GM12878 (cell line): ENCODE data around the gene TACC2.

ENCODE experiments used
- E2F4 ChIP-seq: IDR thresholded peaks from 2 replicates; pipeline ENCODE4 v1.6.1; 2012; ENCODE audit warnings: low read depth, low read length, improper control_type of control experiment
- EP300 ChIP-seq, 2 experiments: fragments of 150-350 bp in 1 of 2; IDR thresholded peaks; 2 replicates each; pipeline ENCODE4 v1.6.1; 2011 to 2012; ENCODE audit warnings: low read depth in 2 of 2, low read length in 2 of 2, borderline replicate concordance in 1 of 2, improper control_type of control experiment in 1 of 2, inconsistent platforms in 1 of 2; ENCODE audit not compliant: control insufficient read depth in 1 of 2
- EZH2 ChIP-seq: IDR thresholded peaks from 2 replicates; pipeline ENCODE4 v1.6.1; 2012; ENCODE audit warnings: low read depth, mild to moderate bottlenecking, control low read depth, inconsistent platforms, low read length, borderline replicate concordance; ENCODE audit not compliant: control insufficient read depth
- HDAC6 ChIP-seq: fragments of 200-600 bp; sonication (generic); IDR thresholded peaks from one replicate; pipeline ENCODE4 v1.8.0; 2017; ENCODE audit warnings: antibody characterized with exemption; ENCODE audit not compliant: unreplicated experiment
- POLR2A ChIP-seq: IDR thresholded peaks from 2 replicates; pipeline ENCODE4 v1.6.1; 2011; ENCODE audit warnings: low read depth, mild to moderate bottlenecking, low read length
- SREBF2 ChIP-seq: IDR thresholded peaks from 2 replicates; pipeline ENCODE4 v1.6.1; 2012; ENCODE audit warnings: mild to moderate bottlenecking, low read length
- YBX1 ChIP-seq: fragments of 450-650 bp; IDR thresholded peaks from 2 replicates; pipeline ENCODE4 v1.6.1; 2016; ENCODE audit warnings: antibody characterized with exemption
- YY1 ChIP-seq: IDR thresholded peaks from 2 replicates; pipeline ENCODE4 v1.6.1; 2011; ENCODE audit warnings: low read depth, mild to moderate bottlenecking, low read length
- TF ChIP-seq, protein P1 (sequence below), 3 experiments: IDR thresholded peaks in 2 of 3; conservative IDR thresholded peaks in 1 of 3; 2 replicates each; pipeline ENCODE4 v1.5.1; 2011; ENCODE audit warnings: low read depth in 3 of 3, low read length in 3 of 3, mild to moderate bottlenecking in 3 of 3, control low read depth in 2 of 3, moderate library complexity in 2 of 3, inconsistent platforms in 1 of 3, mixed read lengths in 1 of 3; ENCODE audit not compliant: control insufficient read depth in 2 of 3, insufficient read depth in 1 of 3; ENCODE audit errors: extremely low read depth in 1 of 3

- no peak for TF ChIP-seq EZH2
- TF ChIP-seq YBX1 = no peak
- TF ChIP-seq SREBF2 = no peak
- TF ChIP-seq, protein P1, sequence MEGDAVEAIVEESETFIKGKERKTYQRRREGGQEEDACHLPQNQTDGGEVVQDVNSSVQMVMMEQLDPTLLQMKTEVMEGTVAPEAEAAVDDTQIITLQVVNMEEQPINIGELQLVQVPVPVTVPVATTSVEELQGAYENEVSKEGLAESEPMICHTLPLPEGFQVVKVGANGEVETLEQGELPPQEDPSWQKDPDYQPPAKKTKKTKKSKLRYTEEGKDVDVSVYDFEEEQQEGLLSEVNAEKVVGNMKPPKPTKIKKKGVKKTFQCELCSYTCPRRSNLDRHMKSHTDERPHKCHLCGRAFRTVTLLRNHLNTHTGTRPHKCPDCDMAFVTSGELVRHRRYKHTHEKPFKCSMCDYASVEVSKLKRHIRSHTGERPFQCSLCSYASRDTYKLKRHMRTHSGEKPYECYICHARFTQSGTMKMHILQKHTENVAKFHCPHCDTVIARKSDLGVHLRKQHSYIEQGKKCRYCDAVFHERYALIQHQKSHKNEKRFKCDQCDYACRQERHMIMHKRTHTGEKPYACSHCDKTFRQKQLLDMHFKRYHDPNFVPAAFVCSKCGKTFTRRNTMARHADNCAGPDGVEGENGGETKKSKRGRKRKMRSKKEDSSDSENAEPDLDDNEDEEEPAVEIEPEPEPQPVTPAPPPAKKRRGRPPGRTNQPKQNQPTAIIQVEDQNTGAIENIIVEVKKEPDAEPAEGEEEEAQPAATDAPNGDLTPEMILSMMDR (IDR thresholded peaks at IDR 0.05 in 2 of 3, conservative IDR thresholded peaks at IDR 0.05 in 1 of 3; ENCODE audit: control insufficient read depth in 2 of 3, extremely low read depth in 1 of 3, insufficient read depth in 1 of 3, low read depth in 3 of 3, low read length in 3 of 3) = no peak
- TF ChIP-seq POLR2A = no peak
- no peak for TF ChIP-seq HDAC6
- TF ChIP-seq EP300 (IDR thresholded peaks at IDR 0.05; ENCODE audit: borderline replicate concordance in 1 of 2, control insufficient read depth in 1 of 2, low read depth in 2 of 2, low read length in 2 of 2) = no peak
- TF ChIP-seq YY1 = no peak
- no peak for TF ChIP-seq E2F4
Measured at GRCh38 chr10:122056431-122057094, 67.6 kb downstream of the TACC2 start.
